ENCODE measurements around the gene NUB1.

NUB1 gene

GRCh38 chr7:151406051-151406875, 64.7 kb downstream of the NUB1 start:
- no peak for DNase-seq

GRCh38 chr7:151406886-151407583, 65.4 kb downstream of the NUB1 start:
- DNase-seq, result no peak

- DNase-seq, result no peak
Measured at GRCh38 chr7:151408498-151408838, 66.9 kb downstream of the NUB1 start.

GRCh38 chr7:151408839-151409666, 67.4 kb downstream of the NUB1 start:
- DNase-seq, result no peak

GRCh38 chr7:151409667-151410404, 68.2 kb downstream of the NUB1 start, which contains the start of gene WDR86:
TSS of gene WDR86 (minus strand) at chr7:151410038. CDS start at chr7:151409589, 449 bp downstream.
- DNase-seq, result no peak

GRCh38 chr7:151410405-151411390, 69.1 kb downstream of the NUB1 start:
- DNase-seq, result no peak

GRCh38 chr7:151411551-151411950, 69.9 kb downstream of the NUB1 start:
- no peak for DNase-seq

GRCh38 chr7:151412318-151412717, 70.7 kb downstream of the NUB1 start:
- DNase-seq, result no peak

GRCh38 chr7:151413241-151413640, 71.6 kb downstream of the NUB1 start:
- no peak for DNase-seq

- DNase-seq, result no peak
Measured at GRCh38 chr7:151415375-151416105, 73.9 kb downstream of the NUB1 start.

- DNase-seq, result no peak
Measured at GRCh38 chr7:151416112-151416940, 74.7 kb downstream of the NUB1 start.

- DNase-seq, result no peak
Measured at GRCh38 chr7:151416941-151417315, 75.3 kb downstream of the NUB1 start.

- no peak for DNase-seq
Measured at GRCh38 chr7:151420144-151420543, 78.5 kb downstream of the NUB1 start.

- DNase-seq, result no peak
Measured at GRCh38 chr7:151422212-151422611, 80.6 kb downstream of the NUB1 start.

GRCh38 chr7:151423226-151423625, 81.6 kb downstream of the NUB1 start:
- DNase-seq, result no peak

GRCh38 chr7:151423936-151424335, 82.3 kb downstream of the NUB1 start:
- no peak for DNase-seq

- DNase-seq, result no peak
Measured at GRCh38 chr7:151424799-151425198, 83.2 kb downstream of the NUB1 start.

- no peak for DNase-seq
Measured at GRCh38 chr7:151425670-151426440, 84.2 kb downstream of the NUB1 start.

- DNase-seq, result no peak
Measured at GRCh38 chr7:151426441-151426903, 84.9 kb downstream of the NUB1 start.

Measured in NCI-H1436 (cell line).